Measurements from ENCODE around the gene BAZ2B. TPM values are rescaled to one million over a fixed set of nuclear protein-coding genes. Genes with fewer than 3 reads are reported as not detected.

The BAZ2B gene
- total RNA-seq, 1 experiment from 2014 or later: 54.9 TPM

DNA sequence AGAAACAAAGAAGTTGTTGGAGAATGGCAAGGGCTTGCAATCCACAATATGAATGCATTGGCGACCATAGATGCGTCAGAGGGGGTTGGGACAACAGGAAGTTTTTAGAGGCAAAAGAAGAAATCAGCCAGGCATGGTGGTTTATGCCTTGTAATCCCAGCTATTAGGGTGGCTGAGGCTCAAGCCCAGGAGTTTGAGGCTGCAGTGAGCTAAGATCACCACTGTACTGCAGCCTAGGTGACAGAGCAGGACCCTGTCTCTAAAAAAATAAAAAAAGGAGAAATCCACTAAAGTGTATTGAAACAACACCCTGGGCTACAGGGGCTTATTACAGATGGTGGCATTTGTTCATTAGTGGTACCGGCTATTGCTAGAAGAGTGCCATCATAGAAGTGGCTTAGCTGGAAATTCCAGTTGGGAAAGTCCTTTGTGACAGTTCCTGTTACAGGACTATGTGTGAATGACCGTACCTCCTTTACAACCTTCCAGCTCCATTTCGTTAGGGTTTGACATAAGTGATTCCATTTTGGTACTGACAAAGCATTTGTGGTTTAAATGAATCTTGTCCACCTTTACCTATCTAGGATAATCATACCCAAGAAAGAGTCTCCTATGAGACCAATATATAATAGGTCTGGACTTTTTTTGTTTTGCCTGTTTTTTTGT is 319.2 kb downstream of the BAZ2B start:
- no peaks in the 10 kb centered on the region for H3K36me3 Mint-ChIP-seq (ENCODE audit: insufficient read depth in 1 of 3, low read depth in 3 of 3)
- peaks cover 0 to 2% of the 10 kb centered on the region in 2 experiments; a peak in 2 of 4 replicates for H3K4me1 Mint-ChIP-seq
- H3K4me1 ChIP-seq (ENCODE audit: insufficient read depth, low read length): no peaks in the 10 kb centered on the region
- no peak overlapping the region for H3K18ac ChIP-seq (ENCODE audit: insufficient read length, low read depth, low read length)
- H3K9me3 ChIP-seq (ENCODE audit: control insufficient read depth, low read depth, low read length): no peaks in the 10 kb centered on the region
- no peak overlapping the region for H3K27ac ChIP-seq (ENCODE audit: insufficient read length, low read depth, low read length)
- H3T11ph ChIP-seq (ENCODE audit: low read length): no peak overlapping the region
- no peak overlapping the region for H3K4me2 ChIP-seq (ENCODE audit: insufficient read depth, insufficient read length, low read length)
- no peak overlapping the region for H3K14ac ChIP-seq (ENCODE audit: insufficient read depth, low read length)
- H2BK5ac ChIP-seq (ENCODE audit: insufficient read length, low read length): no peak overlapping the region
- H3K4ac ChIP-seq (ENCODE audit: low read depth, low read length): no peak overlapping the region
- no peak overlapping the region for H3K4me3 Mint-ChIP-seq
- H3K27me3 Mint-ChIP-seq (ENCODE audit: low read depth): no peaks in the 10 kb centered on the region
- H3K27me3 ChIP-seq (ENCODE audit: insufficient read depth, low read length): no peaks in the 10 kb centered on the region
- no peak for DNase-seq
- H3K9ac ChIP-seq (ENCODE audit: extremely low read depth, insufficient read length, low read length): no peak overlapping the region
- H4K5ac ChIP-seq (ENCODE audit: insufficient read length, low read depth, low read length): no peak overlapping the region
- H2AK5ac ChIP-seq (ENCODE audit: insufficient read length, low read length): no peak overlapping the region
- H4K20me1 ChIP-seq (ENCODE audit: control insufficient read depth, insufficient read depth, insufficient read length): no peaks in the 10 kb centered on the region
- H3K79me2 ChIP-seq (ENCODE audit: insufficient read depth, low read length): no peaks in the 10 kb centered on the region
- no peaks in the 10 kb centered on the region for H3K79me1 ChIP-seq (ENCODE audit: insufficient read depth, low read depth, low read length, poor library complexity, severe bottlenecking)
- no peak overlapping the region for H4K8ac ChIP-seq (replicated peaks; ENCODE audit: insufficient read length, low read depth, low read length)
- no peak overlapping the region for H2AFZ ChIP-seq (ENCODE audit: low read length)
- H2BK12ac ChIP-seq (ENCODE audit: insufficient read length, low read depth, low read length): no peak overlapping the region
- no peaks in the 10 kb centered on the region for H3K23me2 ChIP-seq (ENCODE audit: insufficient read length, low read depth, low read length, poor library complexity, severe bottlenecking)
- no peak overlapping the region for H3K27ac Mint-ChIP-seq
- H3K56ac ChIP-seq (ENCODE audit: insufficient read length, low read depth, low read length): no peak overlapping the region
- H4K91ac ChIP-seq (ENCODE audit: insufficient read length, low read depth, low read length): no peak overlapping the region
- no peak overlapping the region for H2BK15ac ChIP-seq (ENCODE audit: low read depth, low read length)
- H2BK20ac ChIP-seq (ENCODE audit: low read depth, low read length, poor library complexity, severe bottlenecking): no peak overlapping the region
- TF ChIP-seq CTCF (conservative IDR thresholded peaks at IDR 0.05): no peak
- H2BK120ac ChIP-seq (ENCODE audit: low read depth, low read length, poor library complexity, severe bottlenecking): no peak overlapping the region
- 0 out of 5 replicates have a peak, but pooled peaks cover 0 to 3% of the 10 kb centered on the region in 2 experiments for H3K9me3 Mint-ChIP-seq
- WGBS (ENCODE audit: extremely low coverage, insufficient read length, low lambda C conversion rate): no CpG with 5 or more reads among the region's 5 CpGs
- no peak overlapping the region for H3K23ac ChIP-seq (ENCODE audit: insufficient read length, low read depth, low read length)

All from H9 (cell line).